HG03159 (cell line): ENCODE measurements around the gene GUCY2D.
"Not testable (repeated sequence)": the region's sequence is repeated elsewhere in the genome, so short reads cannot be mapped to it uniquely, and the experiment has no call there.

Experiments
- ATAC-seq: cut with Tn5 transposase; IDR thresholded peaks from one replicate; pipeline ENCODE4 v1.9.1; 2021; ENCODE audit warnings: mild to moderate bottlenecking, moderate library complexity; ENCODE audit not compliant: unreplicated experiment

Gene GUCY2D

GRCh38 chr17:8041249-8041928 is 39.0 kb downstream of the GUCY2D start:
- ATAC-seq, result no peak

- ATAC-seq, result no peak
Observed at GRCh38 chr17:8041979-8042378, 39.6 kb downstream of the GUCY2D start.

- no peak for ATAC-seq
Observed at GRCh38 chr17:8044819-8045810, 42.7 kb downstream of the GUCY2D start.

- ATAC-seq, result no peak
Observed at GRCh38 chr17:8046306-8046928, 44.0 kb downstream of the GUCY2D start.

- no peak for ATAC-seq
Observed at GRCh38 chr17:8046929-8047768, 44.7 kb downstream of the GUCY2D start.

- no peak for ATAC-seq
Observed at GRCh38 chr17:8047769-8048110, 45.3 kb downstream of the GUCY2D start.

- no peak for ATAC-seq
Observed at GRCh38 chr17:8048236-8048635, 45.8 kb downstream of the GUCY2D start.

- ATAC-seq, result no peak
Observed at GRCh38 chr17:8048736-8049135, 46.3 kb downstream of the GUCY2D start.

GRCh38 chr17:8051831-8052230 is 49.4 kb downstream of the GUCY2D start:
- ATAC-seq, result no peak

- no peak for ATAC-seq
Observed at GRCh38 chr17:8052256-8053252, 50.1 kb downstream of the GUCY2D start.

- no peak for ATAC-seq
Observed at GRCh38 chr17:8053600-8053999, 51.2 kb downstream of the GUCY2D start.

- no peak for ATAC-seq
Observed at GRCh38 chr17:8055851-8056231, 53.4 kb downstream of the GUCY2D start.

- ATAC-seq, result no peak
Observed at GRCh38 chr17:8056232-8056975, 54.0 kb downstream of the GUCY2D start.

GRCh38 chr17:8056976-8057625 is 54.7 kb downstream of the GUCY2D start:
- ATAC-seq, result no peak

GRCh38 chr17:8057691-8058114 is 55.3 kb downstream of the GUCY2D start:
- ATAC-seq, result no peak

- ATAC-seq, result no peak
Observed at GRCh38 chr17:8059131-8059530, 56.7 kb downstream of the GUCY2D start.

- no peak for ATAC-seq
Observed at GRCh38 chr17:8060274-8060673, 57.9 kb downstream of the GUCY2D start.

- not testable (repeated sequence) for ATAC-seq
Observed at GRCh38 chr17:8061851-8062250, 59.4 kb downstream of the GUCY2D start.
